GM23338 (cell line): Measurements from ENCODE around the gene ZNF490. TPM values are rescaled to one million over a fixed set of nuclear protein-coding genes. Genes with fewer than 3 reads are reported as not detected.

Experiments used
- ATAC-seq: fragments of 200-7000 bp; cut with Tn5 transposase; 3 replicates; pipeline ENCODE4 v1.9.1; 2020
- DNase-seq: peaks from one replicate; pipeline ENCODE4 v3.0.0-alpha.2; 2015; ENCODE audit warnings: low spot score
- H2AFZ ChIP-seq: fragments of 200-600 bp; sonication (generic); 2 replicates; pipeline ENCODE4 v1.8.0; 2016; ENCODE audit warnings: antibody characterized with exemption, mild to moderate bottlenecking, moderate library complexity
- H3F3A ChIP-seq: fragments of 200-600 bp; sonication (generic); replicated peaks from 2 replicates; pipeline ENCODE4 v1.8.0; 2017; ENCODE audit warnings: antibody characterized with exemption, mixed run types, low read depth
- H3K27ac ChIP-seq: fragments of 200-600 bp; sonication (generic); 2 replicates; pipeline ENCODE4 v1.6.1; 2016; ENCODE audit warnings: low read depth
- H3K27me3 ChIP-seq: fragments of 200-600 bp; sonication (generic); 2 replicates; pipeline ENCODE4 v1.8.0; 2016; ENCODE audit warnings: mild to moderate bottlenecking, mixed run types, moderate library complexity; ENCODE audit not compliant: insufficient read depth
- H3K36me3 ChIP-seq: fragments of 200-600 bp; sonication (generic); 2 replicates; pipeline ENCODE4 v1.8.0; 2016; ENCODE audit warnings: mild to moderate bottlenecking; ENCODE audit not compliant: insufficient read depth
- H3K4me1 ChIP-seq: fragments of 200-600 bp; sonication (generic); 2 replicates; pipeline ENCODE4 v1.8.0; 2016; ENCODE audit warnings: mild to moderate bottlenecking, moderate library complexity; ENCODE audit not compliant: insufficient read depth
- H3K4me2 ChIP-seq: fragments of 200-600 bp; sonication (generic); 2 replicates; pipeline ENCODE4 v1.7.1; 2017; ENCODE audit warnings: mixed run types
- H3K4me3 ChIP-seq: fragments of 200-600 bp; sonication (generic); 2 replicates; pipeline ENCODE4 v1.6.1; 2016; ENCODE audit warnings: mixed run types
- H3K79me2 ChIP-seq: fragments of 200-600 bp; sonication (generic); replicated peaks from 2 replicates; pipeline ENCODE4 v1.8.0; 2017; ENCODE audit warnings: mild to moderate bottlenecking; ENCODE audit not compliant: insufficient read depth
- H3K9me2 ChIP-seq: fragments of 200-600 bp; sonication (generic); 2 replicates; pipeline ENCODE4 v1.8.0; 2017; ENCODE audit not compliant: insufficient read depth
- H4K20me1 ChIP-seq: fragments of 200-600 bp; sonication (generic); replicated peaks from 2 replicates; pipeline ENCODE4 v1.8.0; 2017; ENCODE audit warnings: mild to moderate bottlenecking; ENCODE audit not compliant: insufficient read depth
- H3K27ac Mint-ChIP-seq: 2 replicates; pipeline ENCODE4 v1.8.0; 2020; ENCODE audit warnings: inconsistent platforms, mild to moderate bottlenecking, moderate library complexity, mixed read lengths
- H3K27me3 Mint-ChIP-seq: 3 replicates; pipeline ENCODE4 v1.8.0; 2022; ENCODE audit warnings: low read depth, mild to moderate bottlenecking, moderate library complexity, mixed read lengths, inconsistent platforms; ENCODE audit not compliant: insufficient read depth, poor library complexity
- H3K36me3 Mint-ChIP-seq: 3 replicates; pipeline ENCODE4 v1.8.0; 2021; ENCODE audit warnings: low read depth, mild to moderate bottlenecking, inconsistent platforms, moderate library complexity, mixed read lengths
- H3K4me1 Mint-ChIP-seq: 3 replicates; pipeline ENCODE4 v1.8.0; 2020; ENCODE audit warnings: mild to moderate bottlenecking, inconsistent platforms, mixed read lengths
- H3K4me3 Mint-ChIP-seq: 3 replicates; pipeline ENCODE4 v1.8.0; 2021; ENCODE audit warnings: moderate library complexity, mild to moderate bottlenecking, inconsistent platforms, mixed read lengths
- H3K9me3 Mint-ChIP-seq: 3 replicates; pipeline ENCODE4 v1.8.0; 2020; ENCODE audit warnings: moderate library complexity, mild to moderate bottlenecking, inconsistent platforms, mixed read lengths
- EZH2phosphoT487 ChIP-seq: fragments of 200-600 bp; sonication (generic); IDR thresholded peaks from one replicate; pipeline ENCODE4 v1.8.1; 2018; ENCODE audit warnings: antibody characterized with exemption; ENCODE audit not compliant: unreplicated experiment
- REST ChIP-seq: IDR thresholded peaks from one replicate; pipeline ENCODE4 v1.6.1; 2018; ENCODE audit warnings: antibody characterized with exemption; ENCODE audit not compliant: unreplicated experiment
- ZNF462 ChIP-seq: fragments of 250-450 bp; sonication (Bioruptor Pico); IDR thresholded peaks from 2 replicates; pipeline ENCODE4 v1.5.0; 2020; ENCODE audit warnings: mild to moderate bottlenecking, moderate library complexity
- polyA plus RNA-seq: library from polyadenylated mRNA; unstranded; fragments of >200 nt; fragmentation: Nextera tagmentation; extraction: Ambion mirVana; gene quantifications from 2 replicates; pipeline ENCODE4 v1.2.1, GENCODE V29; 2016
- total RNA-seq: library from RNA; depleted of rRNA; stranded (reverse); fragments of >200 nt; shearing (Covaris generic); gene quantifications from 2 replicates; pipeline ENCODE4 v1.2.3, GENCODE V29; 2014

The ZNF490 gene
- total and polyA plus RNA-seq, 2 experiments from 2014 or later: 1.4 to 7.3 TPM

- TF ChIP-seq ZNF462 (CRISPR knock-in tag) (no peak), REST (no peak), EZH2phosphoT487 (no peak)
- H4K20me1 ChIP-seq: no peaks in the 10 kb centered on the region
These were observed 3.0 kb downstream of the ZNF490 start for GRCh38 chr19:12607631-12608030.

More at GRCh38 chr19:12607631-12608030, 3.0 kb downstream of the ZNF490 start:
- Histone ChIP-seq H3K9me2 (no peaks in the 10 kb centered on the region), H3K4me2 (no peak overlapping the region), H3K27me3 (no peaks in the 10 kb centered on the region), H3K27ac (no peak overlapping the region), H3F3A (no peaks in the 10 kb centered on the region), H3K36me3 (no peaks in the 10 kb centered on the region), H2AFZ (no peak overlapping the region), H3K79me2 (peaks cover 19% of the 10 kb centered on the region), H3K4me3 (no peak overlapping the region), H3K4me1 (no peaks in the 10 kb centered on the region)
- Mint-ChIP-seq H3K27me3 (peaks cover 9% of the 10 kb centered on the region), H3K9me3 (0 out of 3 replicates have a peak, but pooled peaks cover 2% of the 10 kb centered on the region), H3K4me1 (peaks cover 3% of the 10 kb centered on the region; the same call in 2 of the 3 replicates), H3K36me3 (peaks cover 8% of the 10 kb centered on the region; the same call in 2 of the 3 replicates), H3K4me3 (no peak overlapping the region), H3K27ac (no peak overlapping the region)
- DNase-seq: no peak
- no peak for ATAC-seq
